Left renal cortex interstitium (tissue), 4 donors: ENCODE measurements around the gene SAA1. TPM values are rescaled to one million over a fixed set of nuclear protein-coding genes. Genes with fewer than 3 reads are reported as not detected.
"Not testable (repeated sequence)": the region's sequence is repeated elsewhere in the genome, so short reads cannot be mapped to it uniquely, and the experiment has no call there.

Source experiments
- DNase-seq, 4 donors: peaks; one replicate each; pipeline ENCODE4 v3.0.0-alpha.2; 2013; ENCODE audit warnings: low read depth in 4 of 4, low spot score in 2 of 4, missing footprints in 1 of 4
- polyA plus RNA-seq, 4 donors: library from polyadenylated mRNA; unstranded; fragments of 120-200 nt; gene quantifications; one replicate each; pipeline ENCODE4 v1.2.1, GENCODE V29; 2013; ENCODE audit not compliant: insufficient read length in 4 of 4

SAA1 gene
- polyA plus RNA-seq, result not detected

DNA sequence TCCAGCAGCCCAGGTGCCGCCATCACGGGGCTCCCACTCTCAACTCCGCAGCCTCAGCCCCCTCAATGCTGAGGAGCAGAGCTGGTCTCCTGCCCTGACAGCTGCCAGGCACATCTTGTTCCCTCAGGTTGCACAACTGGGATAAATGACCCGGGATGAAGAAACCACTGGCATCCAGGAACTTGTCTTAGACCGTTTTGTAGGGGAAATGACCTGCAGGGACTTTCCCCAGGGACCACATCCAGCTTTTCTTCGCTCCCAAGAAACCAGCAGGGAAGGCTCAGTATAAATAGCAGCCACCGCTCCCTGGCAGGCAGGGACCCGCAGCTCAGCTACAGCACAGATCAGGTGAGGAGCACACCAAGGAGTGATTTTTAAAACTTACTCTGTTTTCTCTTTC, at the start of gene SAA1:
Gene SAA1 (plus strand): TSS at position 316 of the 400 bp plus-strand sequence. CDS start 624 bp downstream, outside the sequence.
- DNase-seq, result no peak

DNA sequence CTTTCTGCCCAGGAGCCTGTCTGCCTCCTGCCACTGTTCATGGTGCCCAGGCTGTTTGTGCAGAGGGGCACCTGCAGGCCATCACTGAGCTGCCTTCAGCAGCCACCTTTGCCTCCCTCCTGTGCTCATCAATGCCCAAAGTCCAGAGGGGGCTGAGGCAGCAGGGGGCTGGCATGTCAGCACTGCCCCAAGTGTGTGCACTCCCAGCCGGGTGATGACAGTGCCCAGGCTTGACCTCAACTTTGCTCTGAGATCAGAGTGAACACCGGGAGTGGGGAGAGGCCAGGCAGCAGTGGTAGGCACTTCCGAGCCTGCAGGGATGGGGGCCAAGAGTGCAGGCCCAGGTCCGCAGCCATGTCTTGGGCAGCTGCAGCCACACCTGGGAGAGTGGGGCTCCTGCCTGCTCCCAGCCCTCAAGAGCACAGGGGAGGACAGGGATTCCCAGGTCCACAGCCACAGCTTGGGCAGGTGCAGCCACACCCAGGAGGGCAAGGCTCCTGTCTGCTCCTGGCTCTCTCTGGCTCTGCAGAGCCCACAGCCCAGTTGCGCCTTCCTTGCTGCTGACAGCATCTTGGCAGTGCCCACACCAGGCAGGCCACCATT, 44.7 kb upstream of the SAA1 start:
- no peak for DNase-seq

DNA sequence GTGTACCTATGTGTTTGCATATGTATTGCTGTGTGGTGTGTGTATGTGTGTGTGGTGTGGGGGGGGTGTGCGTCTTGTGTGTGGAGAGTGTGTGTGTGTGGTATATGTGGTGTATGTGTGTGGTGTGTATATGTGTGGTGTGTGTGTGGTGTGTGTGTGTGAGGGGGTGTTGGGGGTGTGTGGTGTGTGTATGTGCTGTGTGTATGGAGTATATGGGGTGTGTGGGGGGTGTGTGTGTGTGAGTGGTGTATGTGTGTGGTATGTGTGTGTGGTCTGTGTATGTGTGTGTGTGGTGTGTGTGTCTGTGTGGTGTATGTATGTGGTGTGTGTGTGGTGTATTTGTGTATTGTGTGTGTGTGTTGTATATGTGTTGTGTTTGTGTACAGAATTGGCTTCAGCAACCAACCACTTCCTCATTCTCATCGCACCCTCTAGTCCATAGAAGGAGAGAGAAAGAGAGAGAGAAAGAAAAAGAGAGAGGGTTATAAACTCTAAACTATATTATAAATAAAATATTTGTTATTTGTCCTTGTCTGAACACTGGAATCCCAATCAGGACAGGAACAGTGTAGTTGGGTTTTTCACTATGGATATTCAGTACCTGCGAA, 43.1 kb upstream of the SAA1 start:
- DNase-seq, result no peak

DNA sequence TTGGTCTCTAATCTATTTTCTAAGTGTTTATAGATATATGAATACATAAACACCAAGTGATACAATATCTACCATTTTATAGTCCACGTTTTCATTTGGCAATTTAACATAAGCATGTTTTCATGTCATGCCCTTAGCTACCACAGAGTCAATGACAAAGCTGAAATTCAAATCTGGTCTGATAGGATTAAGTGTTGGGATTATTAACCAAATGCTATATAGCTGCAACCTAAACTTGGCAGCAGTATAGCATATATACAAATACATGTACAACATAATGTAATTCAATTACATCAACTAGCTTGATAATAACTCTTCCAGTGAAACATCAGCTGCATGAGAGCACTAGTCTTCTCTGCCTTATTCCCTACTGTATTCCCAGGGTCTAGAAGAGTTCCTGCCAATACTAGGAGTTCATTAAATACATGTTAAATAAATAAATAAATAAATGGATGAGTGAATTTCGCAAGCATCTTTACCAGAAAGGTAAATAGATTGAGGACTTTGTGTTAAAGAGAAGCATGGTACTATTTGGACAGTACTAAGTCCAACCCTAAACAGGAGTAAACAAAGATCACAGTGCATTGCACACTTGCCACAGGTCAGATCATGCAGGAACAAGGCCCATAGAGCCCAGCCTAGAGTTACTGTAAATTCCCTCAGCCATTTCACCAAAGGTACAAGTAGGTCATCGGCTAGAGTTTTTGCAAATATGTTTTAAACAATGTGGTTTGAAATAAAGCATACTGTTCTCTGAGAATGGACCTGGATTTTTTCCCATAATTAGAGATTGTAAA, 42.3 kb upstream of the SAA1 start:
- no peak for DNase-seq

DNA sequence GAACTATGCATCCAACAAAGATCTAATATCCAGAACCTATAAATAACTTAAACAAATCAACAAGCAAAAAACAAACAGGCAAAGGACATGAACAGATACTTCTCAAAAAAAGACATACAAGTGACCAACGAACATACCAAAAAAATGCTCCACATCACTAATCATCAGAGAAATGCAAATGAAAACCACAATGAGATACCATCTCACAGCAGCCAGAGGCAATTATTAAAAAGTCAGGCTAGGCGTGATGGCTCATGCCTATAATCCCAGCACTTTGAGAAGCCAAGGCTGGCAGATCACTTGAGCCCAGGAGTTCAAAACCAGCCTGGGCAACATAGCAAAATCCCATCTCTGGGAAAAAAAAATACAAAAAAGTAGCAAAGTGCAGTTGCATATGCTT, 40.2 kb upstream of the SAA1 start:
- DNase-seq, result no peak

DNA sequence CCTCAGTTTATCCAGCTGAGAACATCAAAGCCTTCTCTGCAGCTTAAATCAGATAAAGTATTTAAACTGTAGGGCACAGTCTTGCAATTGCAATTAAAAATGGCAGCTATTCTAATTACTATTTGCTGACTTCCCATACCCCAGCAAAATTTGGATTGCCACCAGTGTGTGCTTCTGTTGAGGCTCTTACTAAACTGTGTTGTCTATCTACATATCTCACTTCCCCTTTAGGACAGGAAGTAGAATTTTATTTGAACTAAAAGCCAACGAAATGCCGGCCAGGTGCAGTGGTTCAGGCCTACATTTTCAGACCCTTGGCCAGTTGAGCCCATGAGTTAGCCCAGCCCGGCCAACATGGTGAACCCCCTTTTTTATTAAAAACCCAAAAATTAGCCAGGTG, 36.6 kb upstream of the SAA1 start:
- DNase-seq, result no peak

DNA sequence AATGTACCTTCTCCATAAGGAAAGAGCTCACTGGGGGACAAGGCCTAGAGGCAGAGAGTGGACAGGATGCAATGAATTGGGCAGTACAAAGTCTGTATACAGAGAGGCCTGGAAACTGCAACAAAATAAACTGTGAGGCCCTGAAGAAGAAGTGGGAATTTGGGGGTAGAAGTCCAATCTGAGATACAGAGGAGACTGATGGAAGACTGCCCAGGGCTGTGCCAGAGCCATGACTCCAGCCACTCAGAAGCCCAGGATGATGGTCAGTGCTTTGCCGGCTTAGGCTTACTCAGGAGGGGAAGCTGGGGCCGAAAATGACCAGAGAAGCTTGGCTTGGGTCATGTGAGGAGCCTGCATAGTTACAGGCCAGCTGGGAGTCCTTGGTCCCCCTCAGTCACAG, 35.2 kb upstream of the SAA1 start:
- DNase-seq, result no peak

DNA sequence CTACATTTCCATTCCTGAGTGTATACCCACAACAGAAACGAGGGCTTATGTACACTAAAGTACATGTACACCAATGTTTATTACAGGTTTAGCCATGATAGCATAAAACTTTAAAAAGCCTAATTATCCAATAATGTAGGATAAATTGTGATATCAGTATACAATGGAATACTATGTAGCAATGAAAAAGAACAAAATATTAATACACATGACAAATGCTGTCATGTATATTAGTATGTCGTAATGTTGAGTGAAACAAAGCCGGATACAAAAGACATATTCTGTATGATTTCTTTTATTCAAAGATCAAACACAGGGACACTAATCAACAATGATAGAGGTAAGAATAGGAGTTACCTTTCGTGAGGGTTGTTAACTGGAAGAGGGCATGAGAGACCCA, 32.2 kb upstream of the SAA1 start:
- DNase-seq, result no peak

DNA sequence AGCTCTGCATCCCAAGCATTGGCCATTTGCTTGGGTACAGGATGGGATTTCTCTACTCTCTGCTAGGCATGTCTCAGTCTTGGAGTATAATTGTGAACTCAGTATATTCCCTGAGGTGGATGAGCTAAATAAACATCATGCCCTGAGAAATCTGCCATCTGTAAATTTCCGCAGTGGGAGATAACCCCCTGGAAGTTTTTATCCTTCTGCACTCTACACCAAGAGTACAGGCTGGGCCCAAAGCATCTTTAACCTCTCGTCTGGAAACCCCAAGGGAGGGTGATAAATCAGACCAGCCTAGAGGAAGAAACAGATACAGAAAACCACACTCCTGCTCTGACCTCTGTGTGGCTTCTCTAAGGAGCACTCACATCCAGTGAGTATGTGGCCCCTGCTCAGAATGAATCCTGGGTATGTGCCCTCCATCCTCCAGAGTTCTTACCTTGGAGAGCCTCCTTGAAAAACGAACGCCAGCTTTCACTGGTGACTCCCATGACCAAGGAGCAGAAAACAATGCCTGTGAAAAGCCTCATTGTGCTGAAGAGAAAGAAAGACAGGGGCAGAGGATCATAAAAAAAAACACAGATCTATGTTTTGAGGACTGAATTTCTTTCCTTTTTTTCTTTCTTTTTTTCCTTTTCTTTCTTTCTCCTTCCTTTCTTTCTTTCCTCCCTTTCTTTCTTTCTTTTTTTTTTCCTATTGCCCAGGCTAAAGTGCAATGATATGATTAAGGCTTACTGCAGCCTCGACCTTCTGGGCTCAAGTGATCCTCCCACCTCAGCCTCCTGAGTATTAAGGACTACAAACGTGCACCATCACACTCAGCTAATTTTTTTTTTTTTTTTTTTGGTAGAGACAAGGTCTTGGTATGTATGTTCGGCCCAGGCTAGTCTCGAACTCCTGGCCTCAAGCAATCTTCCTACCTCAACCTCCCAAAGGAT, 30.4 kb upstream of the SAA1 start:
- peak in 1 of 4 donors; percentile 2 for DNase-seq

DNA sequence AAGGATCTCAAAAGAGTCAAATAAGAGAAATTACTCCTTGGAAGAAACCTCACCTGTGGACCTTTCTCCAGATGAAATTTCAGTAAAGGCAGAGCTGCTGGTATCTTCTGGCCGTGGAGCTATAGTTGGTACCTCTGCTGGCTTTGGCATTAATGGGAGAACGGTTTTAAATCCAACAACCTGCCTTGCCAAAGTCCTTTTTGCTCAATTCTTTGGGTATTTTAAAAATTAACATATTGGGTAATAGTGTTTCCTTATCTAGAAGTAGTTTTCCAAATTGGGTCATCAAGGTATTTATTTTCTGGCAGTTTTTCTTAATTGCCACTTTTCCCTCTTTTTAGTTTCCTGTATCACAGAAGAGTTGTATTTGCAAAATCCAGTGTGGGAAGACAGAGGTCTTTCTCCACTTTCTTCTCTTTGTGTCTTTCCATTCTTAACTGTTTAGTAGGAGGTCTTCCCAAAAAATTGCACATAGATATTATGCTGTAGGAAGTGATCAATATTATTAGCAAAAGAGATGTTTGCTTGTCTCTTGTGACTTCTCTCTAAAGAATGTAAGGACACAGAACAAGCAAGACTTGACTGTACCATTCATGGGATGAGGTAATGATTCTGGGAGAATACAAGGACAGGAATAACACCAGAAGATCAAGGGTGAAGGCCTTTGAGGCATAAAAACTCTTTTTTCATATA, 29.3 kb upstream of the SAA1 start, which contains the start of gene SAA4:
Gene SAA4 (minus strand): TSS at position 139 of the 693 bp plus-strand sequence. CDS start 876 bp downstream, outside the sequence.
- no peak for DNase-seq

DNA sequence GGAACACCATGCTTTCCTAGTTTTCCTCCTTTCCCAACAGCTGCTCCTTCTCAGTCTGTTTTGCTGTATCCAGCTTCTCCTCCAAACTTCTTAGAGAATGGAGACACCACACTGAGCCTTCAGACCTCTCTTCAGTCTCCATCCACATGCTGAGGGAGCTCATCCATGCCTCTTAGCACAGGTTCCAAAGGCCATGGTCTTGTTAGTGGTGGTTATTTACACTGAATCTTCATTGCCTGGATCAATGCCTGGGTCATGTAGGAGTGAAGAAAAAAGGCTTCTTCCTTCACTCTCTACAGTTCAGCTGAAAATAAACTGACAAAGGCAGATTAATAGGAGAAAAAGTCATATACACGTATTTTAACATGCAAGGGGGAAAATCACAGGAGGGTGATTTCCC, 26.4 kb upstream of the SAA1 start:
- DNase-seq, result no peak

DNA sequence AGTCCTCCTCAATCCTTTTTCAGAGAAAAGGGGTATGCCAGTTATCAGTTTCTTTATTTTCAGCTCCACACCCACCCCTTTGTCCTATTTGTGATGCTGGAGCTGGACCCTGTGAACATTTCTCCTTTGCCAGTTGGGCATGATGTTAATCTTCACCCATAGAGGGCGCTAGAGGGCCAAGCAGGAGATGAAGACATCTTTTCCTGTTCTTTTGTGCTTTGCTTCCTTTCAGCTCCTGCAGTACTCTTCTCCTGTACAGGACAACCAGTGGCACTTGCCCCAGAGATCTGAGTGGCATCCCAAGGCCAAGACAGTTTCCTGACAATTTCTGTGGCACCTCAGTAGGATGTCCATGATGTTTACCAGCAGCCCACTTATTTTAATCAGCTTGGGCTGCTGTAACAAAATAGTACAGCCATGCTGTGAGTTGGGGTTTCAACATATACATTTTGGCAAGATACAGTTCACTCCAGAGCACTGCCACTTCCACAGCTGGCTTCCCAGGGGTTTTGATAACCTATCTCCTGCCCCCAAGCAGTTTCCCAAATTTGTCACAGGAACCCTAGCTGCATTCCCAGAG, 22.2 kb upstream of the SAA1 start:
- DNase-seq, result peak in 1 of 4 donors; percentile 12

DNA sequence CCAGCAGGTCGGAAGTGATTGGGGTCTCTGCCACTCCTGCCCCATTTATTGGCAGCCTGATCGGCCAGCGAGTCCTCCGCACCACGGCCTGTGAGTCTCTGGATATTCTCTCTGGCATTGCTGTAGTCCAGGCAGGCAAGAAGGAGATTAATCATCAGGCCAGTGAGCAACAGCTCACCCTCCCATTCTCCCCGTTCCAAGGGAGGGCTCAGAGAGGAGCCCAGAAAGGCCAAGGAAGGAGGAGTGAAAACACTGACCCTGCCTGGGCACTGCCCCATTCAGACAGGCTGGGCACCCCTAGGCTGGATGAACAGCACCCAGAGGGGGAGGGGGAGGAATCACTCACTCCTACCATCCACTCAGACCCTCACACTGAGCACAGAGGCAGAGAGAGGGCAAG, 20.7 kb upstream of the SAA1 start:
- no peak for DNase-seq

DNA sequence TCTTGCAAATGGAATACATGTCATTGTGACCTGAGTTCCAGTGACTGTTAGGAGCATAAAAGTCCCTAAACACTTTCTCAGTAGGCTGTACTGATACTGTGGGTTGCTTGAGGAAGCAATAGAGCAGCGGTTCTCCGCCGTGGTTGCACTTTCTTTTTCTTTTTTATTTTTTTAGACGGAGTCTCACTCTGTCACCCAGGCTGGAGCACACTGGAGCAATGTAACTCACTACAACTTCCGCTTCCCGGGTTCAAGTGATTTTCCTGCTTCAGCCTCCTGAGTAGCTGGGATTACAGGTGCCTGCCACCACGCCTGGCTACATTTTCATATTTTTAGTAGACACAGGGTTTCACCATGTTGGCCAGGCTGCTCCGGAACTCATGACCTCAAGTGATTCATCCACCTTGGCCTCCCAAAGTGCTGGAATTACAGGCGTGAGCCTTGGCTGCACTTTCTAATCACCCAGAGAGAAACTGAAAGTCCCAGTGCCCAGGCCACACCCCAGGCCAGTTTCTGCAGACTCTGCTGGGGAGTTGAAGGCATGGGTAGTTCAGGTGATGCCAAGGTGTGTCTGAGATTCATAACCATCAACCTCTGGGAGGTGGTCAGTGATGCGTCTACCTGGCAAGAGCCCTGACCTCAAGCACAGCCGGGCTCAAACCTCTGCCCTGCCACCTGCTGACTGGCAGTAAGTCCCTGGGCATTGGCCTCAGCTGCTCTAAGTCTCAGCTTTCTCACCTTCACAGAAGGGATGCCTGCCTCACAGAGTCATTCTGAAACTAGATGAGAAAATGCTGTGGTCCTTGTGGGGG, 19.5 kb upstream of the SAA1 start:
- DNase-seq, result not testable (repeated sequence)

DNA sequence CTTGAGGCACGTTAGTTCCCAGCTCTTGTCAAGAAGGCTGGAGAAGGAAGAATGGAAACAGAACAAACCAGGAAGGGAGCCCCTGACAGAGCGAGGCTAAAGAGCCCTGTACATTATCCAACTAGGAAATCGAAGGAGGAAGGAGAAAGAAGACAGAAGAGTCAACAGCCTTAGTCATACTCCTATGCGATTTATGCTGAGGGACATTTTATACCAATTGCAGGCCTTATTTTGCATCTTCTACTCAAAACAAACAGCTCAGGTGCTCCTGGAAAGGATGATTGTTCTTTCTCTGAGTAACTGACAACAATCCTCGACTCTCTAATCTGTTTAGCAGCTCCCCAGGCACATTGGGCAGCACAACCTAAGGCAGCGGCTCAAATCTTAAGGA, 18.9 kb upstream of the SAA1 start:
- not testable (repeated sequence) for DNase-seq

DNA sequence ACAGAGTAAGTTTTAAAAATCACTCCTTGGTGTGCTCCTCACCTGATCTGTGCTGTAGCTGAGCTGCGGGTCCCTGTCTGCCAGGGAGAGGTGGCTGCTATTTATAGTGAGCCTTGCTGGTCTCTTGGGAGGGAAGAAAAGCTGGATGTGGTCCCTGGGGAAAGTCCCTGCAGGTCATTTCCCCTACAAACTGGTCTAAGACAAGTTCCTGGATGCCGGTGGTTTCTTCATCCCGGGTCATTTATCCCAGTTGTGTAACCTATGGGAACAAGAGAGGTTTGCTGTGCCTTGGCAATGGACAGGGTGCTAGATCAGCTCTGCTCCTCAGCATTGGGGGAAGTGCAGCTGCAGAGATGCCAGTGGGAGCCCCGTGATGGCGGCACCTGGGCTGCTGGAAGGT, 17.5 kb upstream of the SAA1 start, which contains the start of gene SAA2:
Gene SAA2 (minus strand): TSS at position 108 of the 400 bp plus-strand sequence. CDS start 657 bp downstream, outside the sequence.
- DNase-seq, result no peak

DNA sequence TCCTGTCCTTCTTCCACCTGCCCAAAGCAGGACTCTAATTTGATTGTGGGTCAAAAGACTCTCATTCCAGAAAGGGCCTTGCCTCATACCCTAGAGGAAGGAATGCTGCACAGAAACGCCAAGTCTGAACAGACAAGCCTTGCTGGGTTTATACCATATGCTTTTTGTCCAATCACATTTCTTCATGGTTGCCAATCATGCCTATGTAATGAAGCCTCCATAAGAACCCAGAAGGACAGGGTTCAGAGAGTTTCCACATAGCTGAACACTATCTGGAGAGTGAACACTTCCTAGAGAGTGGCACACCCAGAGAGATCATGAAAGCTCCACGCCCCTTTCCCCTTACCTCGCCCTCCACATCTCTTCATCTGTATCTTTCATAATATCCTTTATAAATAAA, 12.8 kb upstream of the SAA1 start:
- no peak for DNase-seq

DNA sequence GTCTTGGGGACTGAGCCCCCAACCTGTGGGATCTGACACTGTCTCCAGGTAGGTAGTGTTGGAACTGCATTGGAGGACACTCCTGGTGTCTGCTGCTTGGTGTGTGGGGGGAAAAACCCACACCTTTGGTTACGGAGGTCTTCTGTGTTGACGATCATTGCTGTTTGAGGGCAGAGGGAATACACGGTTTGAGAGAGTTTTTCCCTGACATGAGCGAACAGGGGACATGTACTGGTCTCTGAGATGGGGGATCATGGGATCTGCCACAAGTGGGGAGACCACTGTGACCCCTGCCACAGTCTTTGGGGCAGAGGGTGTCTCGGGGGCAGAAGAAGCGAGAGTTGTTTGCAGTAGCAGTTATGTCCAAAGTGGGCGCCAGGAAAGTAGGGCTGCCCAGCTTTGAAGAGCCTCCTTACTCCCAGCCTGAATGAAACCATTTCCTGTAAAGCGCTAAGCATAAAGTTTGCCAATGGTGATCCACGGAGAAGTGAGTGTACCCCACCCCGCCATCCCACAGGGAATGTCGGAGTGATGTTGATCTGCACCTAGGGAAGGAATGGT, 12.2 kb upstream of the SAA1 start:
- DNase-seq, result no peak
